Measurements from ENCODE around the gene GNAO1.
A peak's percentile ranks its signal among the peaks of the same experiment; 100 is the strongest.

The GNAO1 gene

GRCh38 chr16:56337858-56338325 is 146.6 kb downstream of the GNAO1 start:
- Mint-ChIP-seq H3K9me3 (no peaks in the 10 kb centered on the region), H3K27ac (no peak overlapping the region), H3K27me3 (no peaks in the 10 kb centered on the region), H3K36me3 (ENCODE audit: low read depth) (no peaks in the 10 kb centered on the region), H3K4me3 (no peak overlapping the region), H3K4me1 (ENCODE audit: low read depth) (no peaks in the 10 kb centered on the region)
- DNase-seq: no peak

GRCh38 chr16:56338566-56339318 is 147.5 kb downstream of the GNAO1 start:
- Mint-ChIP-seq H3K4me1 (ENCODE audit: low read depth) (no peaks in the 10 kb centered on the region), H3K27ac (peak overlapping the region; percentile 22)

GRCh38 chr16:56339431-56340195 is 148.3 kb downstream of the GNAO1 start:
- Mint-ChIP-seq H3K4me1 (ENCODE audit: low read depth) (no peaks in the 10 kb centered on the region), H3K27me3 (no peaks in the 10 kb centered on the region), H3K36me3 (ENCODE audit: low read depth) (no peaks in the 10 kb centered on the region), H3K4me3 (no peak overlapping the region), H3K27ac (no peak overlapping the region), H3K9me3 (no peaks in the 10 kb centered on the region)
- DNase-seq: no peak

More at GRCh38 chr16:56338566-56339318, 147.5 kb downstream of the GNAO1 start:
- Mint-ChIP-seq H3K27me3 (no peaks in the 10 kb centered on the region), H3K4me3 (no peak overlapping the region), H3K9me3 (no peaks in the 10 kb centered on the region), H3K36me3 (ENCODE audit: low read depth) (no peaks in the 10 kb centered on the region)
- DNase-seq: no peak

- no peaks in the 10 kb centered on the region for H3K36me3 Mint-ChIP-seq (ENCODE audit: low read depth)
- H3K9me3 Mint-ChIP-seq: no peaks in the 10 kb centered on the region
- no peaks in the 10 kb centered on the region for H3K27me3 Mint-ChIP-seq
These were observed 149.1 kb downstream of the GNAO1 start for GRCh38 chr16:56340416-56340815.

GRCh38 chr16:56340864-56341365 is 149.6 kb downstream of the GNAO1 start:
- Mint-ChIP-seq H3K9me3 (no peaks in the 10 kb centered on the region), H3K27me3 (no peaks in the 10 kb centered on the region), H3K36me3 (ENCODE audit: low read depth) (no peaks in the 10 kb centered on the region), H3K4me3 (no peak overlapping the region), H3K4me1 (ENCODE audit: low read depth) (no peaks in the 10 kb centered on the region), H3K27ac (no peak overlapping the region)
- no peak for DNase-seq

More at GRCh38 chr16:56340416-56340815, 149.1 kb downstream of the GNAO1 start:
- H3K4me3 Mint-ChIP-seq: no peak overlapping the region
- no peaks in the 10 kb centered on the region for H3K4me1 Mint-ChIP-seq (ENCODE audit: low read depth)
- no peak overlapping the region for H3K27ac Mint-ChIP-seq
- DNase-seq: no peak

GRCh38 chr16:56341656-56342399 is 150.5 kb downstream of the GNAO1 start:
- Mint-ChIP-seq H3K4me3 (no peak overlapping the region), H3K36me3 (ENCODE audit: low read depth) (no peaks in the 10 kb centered on the region), H3K4me1 (ENCODE audit: low read depth) (no peaks in the 10 kb centered on the region), H3K9me3 (no peaks in the 10 kb centered on the region), H3K27ac (no peak overlapping the region), H3K27me3 (no peaks in the 10 kb centered on the region)
- DNase-seq: no peak

- H3K4me1 Mint-ChIP-seq (ENCODE audit: low read depth): no peaks in the 10 kb centered on the region
- H3K36me3 Mint-ChIP-seq (ENCODE audit: low read depth): no peaks in the 10 kb centered on the region
- no peak overlapping the region for H3K27ac Mint-ChIP-seq
- DNase-seq: no peak
- no peaks in the 10 kb centered on the region for H3K27me3 Mint-ChIP-seq
- H3K4me3 Mint-ChIP-seq: no peak overlapping the region
- no peaks in the 10 kb centered on the region for H3K9me3 Mint-ChIP-seq
These were observed 152.6 kb downstream of the GNAO1 start for GRCh38 chr16:56343661-56344517.

- H3K4me3 Mint-ChIP-seq: no peak overlapping the region
- H3K9me3 Mint-ChIP-seq: no peaks in the 10 kb centered on the region
- H3K36me3 Mint-ChIP-seq (ENCODE audit: low read depth): no peaks in the 10 kb centered on the region
- H3K4me1 Mint-ChIP-seq (ENCODE audit: low read depth): no peaks in the 10 kb centered on the region
- H3K27me3 Mint-ChIP-seq: no peaks in the 10 kb centered on the region
- no peak overlapping the region for H3K27ac Mint-ChIP-seq
- DNase-seq: no peak
These were observed 153.5 kb downstream of the GNAO1 start for GRCh38 chr16:56344518-56345405.

GRCh38 chr16:56345406-56346050 is 154.2 kb downstream of the GNAO1 start:
- Mint-ChIP-seq H3K36me3 (ENCODE audit: low read depth) (no peaks in the 10 kb centered on the region), H3K27me3 (no peaks in the 10 kb centered on the region), H3K4me3 (no peak overlapping the region), H3K4me1 (ENCODE audit: low read depth) (no peaks in the 10 kb centered on the region), H3K9me3 (no peaks in the 10 kb centered on the region), H3K27ac (no peak overlapping the region)
- no peak for DNase-seq

GRCh38 chr16:56346131-56346890 is 155.0 kb downstream of the GNAO1 start:
- no peaks in the 10 kb centered on the region for H3K27me3 Mint-ChIP-seq
- no peak for DNase-seq
- no peaks in the 10 kb centered on the region for H3K36me3 Mint-ChIP-seq (ENCODE audit: low read depth)
- H3K27ac Mint-ChIP-seq: no peak overlapping the region
- H3K4me3 Mint-ChIP-seq: no peak overlapping the region
- no peaks in the 10 kb centered on the region for H3K4me1 Mint-ChIP-seq (ENCODE audit: low read depth)
- H3K9me3 Mint-ChIP-seq: no peaks in the 10 kb centered on the region

GRCh38 chr16:56347166-56347565 is 155.9 kb downstream of the GNAO1 start:
- H3K27ac Mint-ChIP-seq: no peak overlapping the region
- no peaks in the 10 kb centered on the region for H3K4me1 Mint-ChIP-seq (ENCODE audit: low read depth)
- no peaks in the 10 kb centered on the region for H3K27me3 Mint-ChIP-seq
- DNase-seq: no peak
- no peaks in the 10 kb centered on the region for H3K9me3 Mint-ChIP-seq
- no peak overlapping the region for H3K4me3 Mint-ChIP-seq
- no peaks in the 10 kb centered on the region for H3K36me3 Mint-ChIP-seq (ENCODE audit: low read depth)

- H3K27me3 Mint-ChIP-seq: no peaks in the 10 kb centered on the region
- DNase-seq: no peak
- no peak overlapping the region for H3K27ac Mint-ChIP-seq
- H3K36me3 Mint-ChIP-seq (ENCODE audit: low read depth): no peaks in the 10 kb centered on the region
- H3K4me1 Mint-ChIP-seq (ENCODE audit: low read depth): no peaks in the 10 kb centered on the region
- H3K9me3 Mint-ChIP-seq: no peaks in the 10 kb centered on the region
- no peak overlapping the region for H3K4me3 Mint-ChIP-seq
These were observed 156.4 kb downstream of the GNAO1 start for GRCh38 chr16:56347670-56348069.

Data from activated T-cell treated with anti-CD3 and anti-CD28 coated beads, Interleukin-2, amount 50 U/mL, for 24 hours (primary cell).